DMS 273 treated with DMSO at 0.1 percent for 48 hours (cell line): ENCODE results near the gene TPX2.
"Not testable (repeated sequence)": the region's sequence is repeated elsewhere in the genome, so short reads cannot be mapped to it uniquely, and the experiment has no call there.

Experiments
- DNase-seq: peaks from one replicate; lab custom pipeline; 2025; lab: John Stamatoyannopoulos, UW

Gene TPX2

GRCh38 chr20:31764641-31765305 lies 25.7 kb downstream of the TPX2 start:
- no peak for DNase-seq

DNA sequence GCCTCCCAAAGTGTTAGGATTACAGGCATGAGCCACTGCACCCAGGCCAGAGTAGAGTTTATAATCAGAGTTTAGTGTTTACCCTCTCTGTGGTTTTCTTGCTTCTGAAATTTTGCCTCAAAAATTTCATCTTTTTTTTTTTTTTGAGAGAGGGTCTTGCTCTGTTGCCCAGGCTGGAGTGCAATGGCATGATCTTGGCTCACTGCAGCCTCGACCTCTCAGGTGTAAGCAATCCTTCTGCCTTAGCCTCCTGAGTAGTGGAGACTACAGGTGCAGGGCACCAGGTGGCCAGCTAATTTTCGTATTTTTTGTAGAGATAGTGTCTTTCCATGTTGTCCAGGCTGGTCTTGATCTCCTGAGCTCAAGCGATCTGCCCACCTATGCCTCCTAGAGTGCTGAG lies 28.7 kb downstream of the TPX2 start:
- DNase-seq = no peak

GRCh38 chr20:31769681-31770080 lies 30.6 kb downstream of the TPX2 start:
- DNase-seq = no peak

- no peak for DNase-seq
Observed at GRCh38 chr20:31770243-31770642, 31.2 kb downstream of the TPX2 start.

DNA sequence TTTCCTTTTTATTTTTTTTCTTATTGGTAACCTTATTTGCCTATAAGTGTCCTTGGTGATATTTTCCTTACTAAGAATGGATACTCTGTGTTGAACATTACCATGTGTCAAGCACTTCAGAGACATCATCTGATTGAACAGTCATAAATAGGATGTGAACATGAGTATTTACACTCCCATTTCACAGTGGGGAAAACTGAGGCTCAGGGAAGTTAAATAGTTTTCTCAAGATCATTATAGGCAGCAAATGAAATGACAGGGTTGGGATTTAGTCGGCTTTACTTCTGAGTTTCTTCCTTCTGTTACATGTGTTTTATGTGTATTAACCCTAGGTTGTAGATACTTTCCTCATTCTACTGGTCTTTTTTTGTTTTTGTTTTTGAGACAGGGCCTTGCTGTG lies 35.3 kb downstream of the TPX2 start:
- DNase-seq = no peak

DNA sequence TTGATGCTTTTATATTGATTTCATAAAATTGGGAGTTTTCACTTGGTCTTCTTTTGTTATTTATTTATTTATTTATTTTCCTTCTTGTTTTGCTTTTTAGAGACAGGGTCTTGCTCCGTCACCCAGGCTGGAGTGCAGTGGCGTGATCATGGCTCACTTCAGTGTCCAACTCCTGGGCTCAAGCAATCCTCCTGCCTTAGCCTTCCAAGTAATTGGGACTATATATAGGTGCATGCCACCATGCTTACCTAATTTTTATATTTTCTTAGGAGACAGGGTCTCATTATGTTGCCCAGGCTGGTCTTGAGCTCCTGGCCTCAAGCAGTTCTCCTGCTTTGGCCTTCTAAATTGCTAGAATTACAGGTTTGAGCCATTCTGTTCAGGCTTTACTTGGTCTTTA lies 41.7 kb downstream of the TPX2 start:
- no peak for DNase-seq

- no peak for DNase-seq
Observed at GRCh38 chr20:31781945-31782344, 42.9 kb downstream of the TPX2 start.

DNA sequence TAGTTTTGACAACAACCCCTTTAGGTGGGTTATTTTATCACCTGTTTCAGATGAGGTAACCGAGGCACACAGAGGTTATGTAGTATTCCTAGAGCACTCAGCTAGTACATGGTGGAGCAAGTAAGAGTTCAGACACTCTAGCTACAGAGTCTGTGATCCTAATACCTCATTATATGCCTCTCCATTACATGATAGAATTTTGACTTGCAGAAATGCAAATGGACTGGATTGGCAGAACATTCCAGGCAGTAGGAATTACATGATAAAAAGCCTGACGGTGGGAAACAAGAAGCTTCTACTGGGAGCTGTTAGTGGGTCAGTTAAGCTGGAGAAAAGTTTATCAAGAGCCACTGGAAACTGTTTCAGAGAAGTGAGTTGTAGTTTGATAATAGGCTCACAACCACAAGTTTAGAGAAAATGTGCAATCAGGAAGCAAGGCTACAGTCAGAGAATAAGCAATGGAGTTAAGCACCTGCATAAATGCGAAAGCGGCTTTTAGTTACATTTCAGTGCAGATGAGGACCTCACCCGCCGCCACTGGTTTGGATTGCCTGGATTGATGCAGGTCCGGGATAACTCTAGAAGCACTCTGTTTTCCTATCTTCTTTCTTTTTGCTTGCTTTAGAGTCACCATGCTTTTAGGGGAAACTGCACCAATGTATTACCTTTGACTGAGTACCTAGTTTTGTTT lies 45.4 kb downstream of the TPX2 start:
- no peak for DNase-seq

GRCh38 chr20:31785089-31785488 lies 46.0 kb downstream of the TPX2 start:
- no peak for DNase-seq

GRCh38 chr20:31788578-31788977 lies 49.5 kb downstream of the TPX2 start:
- no peak for DNase-seq

DNA sequence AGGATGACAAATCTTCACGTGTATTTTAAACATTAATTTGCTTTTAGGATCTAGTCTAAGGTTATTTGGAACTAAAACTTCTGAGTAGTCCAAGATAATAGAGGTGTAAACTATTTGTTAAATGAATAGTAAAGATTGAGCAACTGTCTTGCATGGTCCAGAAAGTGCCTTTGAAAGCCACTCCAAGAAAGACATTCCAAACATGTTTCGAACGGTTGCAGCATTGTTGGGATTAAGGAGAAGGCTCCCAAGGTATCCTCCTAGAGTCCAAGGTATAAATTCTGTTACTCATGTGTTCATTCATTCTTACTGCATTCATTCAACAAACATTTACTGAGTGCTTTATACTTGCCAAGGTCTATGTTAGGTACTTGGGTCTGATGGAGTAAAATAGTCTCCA lies 51.3 kb downstream of the TPX2 start:
- DNase-seq = no peak

DNA sequence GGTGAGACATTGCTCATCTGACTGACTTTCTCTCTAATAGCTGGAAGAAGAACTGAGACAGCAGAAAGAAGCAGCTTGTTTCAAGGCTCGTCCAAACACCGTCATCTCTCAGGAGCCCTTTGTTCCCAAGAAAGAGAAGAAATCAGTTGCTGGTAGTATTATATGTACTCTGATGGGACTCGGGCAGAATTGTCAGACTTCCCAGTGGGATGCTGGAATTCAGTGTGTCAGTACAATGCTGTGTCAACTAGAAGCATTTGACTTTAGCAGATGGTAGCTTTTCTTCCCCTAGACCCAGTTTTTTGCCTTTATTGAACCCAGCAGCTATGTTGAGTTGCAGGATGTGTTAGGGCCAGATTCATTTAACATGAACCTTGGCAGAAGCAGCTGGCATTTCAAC lies 58.3 kb downstream of the TPX2 start:
- no peak for DNase-seq

GRCh38 chr20:31801508-31801907 lies 62.4 kb downstream of the TPX2 start:
- no peak for DNase-seq

GRCh38 chr20:31803552-31804291 lies 64.6 kb downstream of the TPX2 start:
- DNase-seq = no peak

GRCh38 chr20:31806564-31807355 lies 67.7 kb downstream of the TPX2 start:
- DNase-seq = peak; percentile 12

DNA sequence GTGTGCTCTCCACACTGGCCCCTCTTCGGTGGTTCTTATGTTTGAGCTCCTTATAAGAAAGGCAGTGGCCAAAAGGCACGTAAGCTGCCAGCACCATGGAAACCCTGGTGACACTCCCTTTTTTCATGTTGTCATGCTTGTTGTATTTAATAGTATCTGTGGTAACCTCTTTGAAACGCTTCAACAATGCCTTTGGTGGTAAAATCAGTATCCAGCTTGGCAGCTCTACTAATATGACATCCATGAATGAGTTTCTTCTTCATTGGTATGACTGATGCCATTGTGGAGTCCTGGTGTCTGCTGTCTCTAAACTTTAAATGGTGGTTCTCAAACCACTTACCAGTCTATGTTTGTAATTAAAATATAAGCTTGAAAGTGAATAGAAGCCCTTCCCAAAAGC lies 69.4 kb downstream of the TPX2 start:
- DNase-seq = no peak

- DNase-seq = no peak
Observed at GRCh38 chr20:31809661-31810060, 70.6 kb downstream of the TPX2 start.

GRCh38 chr20:31811198-31811597 lies 72.1 kb downstream of the TPX2 start:
- no peak for DNase-seq

DNA sequence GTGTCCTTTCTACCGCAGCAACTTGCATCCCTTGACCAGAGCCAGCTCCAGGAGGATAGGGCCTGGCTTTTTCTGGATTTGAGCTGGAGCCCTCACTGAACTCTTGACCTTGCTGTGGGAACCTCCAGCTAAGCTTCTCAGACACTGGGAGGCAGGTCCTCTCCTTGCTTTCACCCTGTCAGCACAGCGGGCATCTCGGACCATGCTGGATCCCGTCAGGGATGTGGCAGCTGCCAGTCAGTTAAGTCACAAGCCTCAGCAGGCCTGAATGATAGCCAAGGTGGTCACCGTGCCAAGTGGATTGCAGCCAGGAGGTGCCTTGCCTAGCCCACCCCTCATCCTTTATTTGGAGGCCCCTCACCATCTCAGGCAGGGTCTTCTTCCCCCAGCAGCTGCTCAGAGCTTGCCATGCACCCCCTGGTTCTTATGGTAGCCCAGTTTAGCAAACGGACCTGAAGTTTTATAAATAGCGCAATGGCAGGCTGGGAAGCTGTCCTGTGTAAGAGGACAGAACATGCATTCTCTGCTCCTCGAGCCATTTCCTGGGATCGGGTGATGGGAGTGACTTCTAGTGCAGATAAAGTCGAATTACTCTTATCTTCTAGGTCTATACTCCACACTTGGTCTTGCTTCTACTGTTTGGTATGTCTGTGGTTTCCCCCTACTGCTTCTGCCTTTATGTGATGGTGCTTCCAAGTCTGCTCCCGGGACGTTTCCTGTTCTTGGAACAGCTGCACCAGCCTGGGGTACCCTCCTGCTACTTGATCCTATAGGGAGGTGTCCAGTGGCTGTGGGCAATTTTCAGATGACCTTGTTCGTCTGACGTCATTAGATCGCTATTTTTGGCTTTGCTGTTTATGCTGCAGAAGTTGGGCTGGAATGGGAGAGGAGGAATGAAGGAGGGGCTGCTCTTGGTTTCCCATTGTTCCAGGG lies 73.0 kb downstream of the TPX2 start:
- no peak for DNase-seq

DNA sequence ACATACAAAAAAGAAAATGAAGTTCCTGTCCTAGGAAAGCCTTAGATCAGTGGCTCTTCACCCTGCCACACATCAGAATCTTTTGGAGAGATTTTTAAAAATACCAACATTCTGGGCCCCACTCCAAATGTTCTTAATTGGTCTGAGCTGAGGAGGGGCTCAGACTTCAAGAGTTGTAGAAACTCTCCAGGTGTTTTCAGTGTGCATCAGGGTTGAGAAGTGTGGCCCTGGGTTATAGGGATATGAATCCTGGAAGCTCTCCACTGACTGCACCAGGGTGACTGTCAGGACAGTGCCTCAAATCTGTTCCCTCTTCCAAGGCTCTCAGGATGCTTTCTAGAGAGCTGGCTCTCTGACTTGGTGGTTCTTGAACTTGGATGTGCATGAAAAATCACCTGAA lies 74.5 kb downstream of the TPX2 start:
- DNase-seq = no peak

DNA sequence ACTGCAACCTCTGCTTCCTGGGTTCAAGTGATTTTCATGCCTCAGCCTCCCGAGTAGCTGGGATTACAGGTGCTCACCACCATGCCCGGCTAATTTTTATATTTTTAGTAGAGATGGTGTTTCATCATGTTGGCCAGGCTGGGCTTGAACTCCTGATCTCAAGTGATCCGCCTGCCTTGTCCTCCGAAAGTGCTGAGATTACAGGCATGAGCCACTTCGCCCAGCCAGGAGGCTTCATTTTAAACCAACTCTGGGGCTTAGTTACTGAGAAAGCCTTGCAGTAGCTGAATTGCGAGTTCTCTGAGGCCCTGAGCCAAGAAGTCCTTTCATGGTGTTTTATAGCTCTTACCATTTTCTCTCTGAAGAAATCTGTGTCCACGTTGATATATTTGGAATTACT lies 75.1 kb downstream of the TPX2 start:
- DNase-seq = not testable (repeated sequence)
